Psoas muscle (tissue), 8 donors: Measurements from ENCODE around the gene GABRP. TPM values are rescaled to one million over a fixed set of nuclear protein-coding genes. Genes with fewer than 3 reads are reported as not detected.

Experiments used
- ATAC-seq, 4 donors: fragments of 200-7000 bp; cut with Tn5 transposase; one replicate each; pipeline ENCODE4 v1.9.1; 2020; ENCODE audit warnings: moderate library complexity in 3 of 4, mild to moderate bottlenecking in 2 of 4
- DNase-seq, 2 donors: peaks; one replicate each; pipeline ENCODE4 v3.0.0-alpha.2; 2020
- H3K27ac ChIP-seq: fragments of 200-600 bp; one replicate; pipeline ENCODE4 v1.8.0; 2022
- H3K27me3 ChIP-seq, 3 donors: fragments of 200-600 bp in 1 of 3; one replicate each; pipeline versions ENCODE4 v1.6.1 to v1.8.0; 2013 to 2022; ENCODE audit warnings: low read length in 2 of 3, mild to moderate bottlenecking in 2 of 3, moderate library complexity in 1 of 3; ENCODE audit not compliant: insufficient read depth in 3 of 3
- H3K36me3 ChIP-seq, 2 donors: fragments of 200-600 bp in 1 of 2; one replicate each; pipeline versions ENCODE4 v1.6.1 to v1.8.0; 2013 to 2022; ENCODE audit warnings: low read depth in 1 of 2, mild to moderate bottlenecking in 1 of 2, moderate library complexity in 1 of 2; ENCODE audit not compliant: insufficient read depth in 1 of 2
- H3K4me1 ChIP-seq: fragments of 200-600 bp; one replicate; pipeline ENCODE4 v1.8.0; 2022
- H3K4me3 ChIP-seq: fragments of 200-600 bp; one replicate; pipeline ENCODE4 v1.8.0; 2022; ENCODE audit warnings: mild to moderate bottlenecking
- H3K9me3 ChIP-seq: fragments of 200-600 bp; one replicate; pipeline ENCODE4 v1.8.0; 2022
- WGBS, 3 donors: extraction: QIAGEN DNeasy Blood & Tissue Kit; methylation state at CpG; one replicate each; pipeline versions ENCODE4 v1.1.6 to v1.1.7; 2013; 5-methylcytosine and 5-hydroxymethylcytosine counted together
- intact Hi-C, 2 donors: fragments of 100-400 bp; cut with DNase I; formaldehyde crosslinking; loops; one replicate each; pipeline versions ENCODE4 v1.11.0 to v1.14.2; 2022
- polyA plus RNA-seq, 3 donors: library from polyadenylated mRNA; stranded (reverse); fragments of 200-250 nt; gene quantifications; one replicate each; pipeline ENCODE4 v1.2.3, GENCODE V29; 2013
- total RNA-seq, 4 donors: library from RNA; stranded (reverse); fragmentation: NEBNext Ultra II Directional in 2 of 4; extraction: Animal tissue kit (Norgen Biotek cat#: 25700) in 2 of 4; gene quantifications; one replicate each; pipeline versions ENCODE4 v1.2.1 to v1.2.4, GENCODE V29; 2021 to 2023
- TF ChIP-seq, protein P1 (sequence below): fragments of 200-600 bp; IDR thresholded peaks from one replicate; pipeline ENCODE4 v1.8.0; 2022; ENCODE audit warnings: antibody characterized with exemption
- donor health status: healthy with polysubstance abuse.
- donor health status: DM: no; HTN: no; CAD: no; lungs with moderate emphysema.
- donor health status: Bipolar disorder and iron deficiency.
- donor health status: healthy.
- donor health status: DM: yes; HTN: yes; CAD: no.
- donor health status: DM: no; HTN: no; CAD: no.
- donor health status: DM: no; HTN: no; CAD: no.
- donor health status: DM: yes; HTN: yes; CAD: no.

GABRP gene
- total and polyA plus RNA-seq, 7 donors: 0.01 to 0.08 (median 0.04) TPM; not detected in 4

- ATAC-seq (no peak), DNase-seq (no peak)
- no peaks in the 10 kb centered on the region for H3K4me1 ChIP-seq
- intact Hi-C loops: loop anchor here in 1 of 2 donors (10.0 kb wide), 1 partner anchor 154 kb away; no protein-coding TSS in a partner anchor
- 61 to 62% (median 61%) methylated on average over 11 of the region's 11 CpGs for WGBS, 3 donors
- no peaks in the 10 kb centered on the region for H3K36me3 ChIP-seq
- H3K9me3 ChIP-seq: no peaks in the 10 kb centered on the region
- H3K4me3 ChIP-seq: no peak overlapping the region
- H3K27me3 ChIP-seq: peaks cover 0 to 3% (median 0%) of the 10 kb centered on the region in 3 donors
- no peak overlapping the region for H3K27ac ChIP-seq
- TF ChIP-seq, protein P1, sequence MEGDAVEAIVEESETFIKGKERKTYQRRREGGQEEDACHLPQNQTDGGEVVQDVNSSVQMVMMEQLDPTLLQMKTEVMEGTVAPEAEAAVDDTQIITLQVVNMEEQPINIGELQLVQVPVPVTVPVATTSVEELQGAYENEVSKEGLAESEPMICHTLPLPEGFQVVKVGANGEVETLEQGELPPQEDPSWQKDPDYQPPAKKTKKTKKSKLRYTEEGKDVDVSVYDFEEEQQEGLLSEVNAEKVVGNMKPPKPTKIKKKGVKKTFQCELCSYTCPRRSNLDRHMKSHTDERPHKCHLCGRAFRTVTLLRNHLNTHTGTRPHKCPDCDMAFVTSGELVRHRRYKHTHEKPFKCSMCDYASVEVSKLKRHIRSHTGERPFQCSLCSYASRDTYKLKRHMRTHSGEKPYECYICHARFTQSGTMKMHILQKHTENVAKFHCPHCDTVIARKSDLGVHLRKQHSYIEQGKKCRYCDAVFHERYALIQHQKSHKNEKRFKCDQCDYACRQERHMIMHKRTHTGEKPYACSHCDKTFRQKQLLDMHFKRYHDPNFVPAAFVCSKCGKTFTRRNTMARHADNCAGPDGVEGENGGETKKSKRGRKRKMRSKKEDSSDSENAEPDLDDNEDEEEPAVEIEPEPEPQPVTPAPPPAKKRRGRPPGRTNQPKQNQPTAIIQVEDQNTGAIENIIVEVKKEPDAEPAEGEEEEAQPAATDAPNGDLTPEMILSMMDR: no peak
These were observed 5.2 kb downstream of the GABRP start for GRCh38 chr5:170788626-170789304.

GRCh38 chr5:170791325-170791954, 7.9 kb downstream of the GABRP start:
- H3K27me3 ChIP-seq: peaks cover 0 to 3% (median 0%) of the 10 kb centered on the region in 3 donors
- DNase-seq: peak in 1 of 2 donors; percentile 29
- TF ChIP-seq, protein P1: peak; percentile 40
- H3K4me1 ChIP-seq: no peaks in the 10 kb centered on the region
- H3K9me3 ChIP-seq: no peaks in the 10 kb centered on the region
- WGBS, 3 donors: 35 to 44% (median 38%) methylated on average over 7 of the region's 7 CpGs
- ATAC-seq: no peak
- no peaks in the 10 kb centered on the region for H3K36me3 ChIP-seq
- no peak overlapping the region for H3K27ac ChIP-seq
- intact Hi-C loops: loop anchor here in 1 of 2 donors (10.0 kb wide), 1 partner anchor 47 kb away; no protein-coding TSS in a partner anchor
- no peak overlapping the region for H3K4me3 ChIP-seq

- Histone ChIP-seq H3K9me3 (no peaks in the 10 kb centered on the region), H3K4me3 (no peak overlapping the region), H3K27me3 (peaks cover 0 to 3% (median 0%) of the 10 kb centered on the region in 3 donors), H3K4me1 (no peaks in the 10 kb centered on the region), H3K27ac (no peak overlapping the region), H3K36me3 (no peaks in the 10 kb centered on the region)
- TF ChIP-seq, protein P1: no peak
- intact Hi-C loops: loop anchor here (1.0 to 10.0 kb wide), 2 partner anchors 48 to 49 kb away; no protein-coding TSS in a partner anchor
- no peak for DNase-seq
- ATAC-seq: no peak
- WGBS, 3 donors: 60 to 72% (median 68%) methylated on average over 8 of the region's 8 CpGs
These were observed 9.4 kb downstream of the GABRP start for GRCh38 chr5:170792878-170793277.

- TF ChIP-seq, protein P1: no peak
- no peak for DNase-seq
- ATAC-seq: no peak
- intact Hi-C loops: loop anchor here in 1 of 2 donors (10.0 kb wide), 1 partner anchor 50 kb away; no protein-coding TSS in a partner anchor
- WGBS, 3 donors: 91 to 96% (median 95%) methylated on average over 10 of the region's 10 CpGs
- no peaks in the 10 kb centered on the region for H3K4me1 ChIP-seq
- no peaks in the 10 kb centered on the region for H3K9me3 ChIP-seq
- H3K36me3 ChIP-seq: no peaks in the 10 kb centered on the region
- no peak overlapping the region for H3K4me3 ChIP-seq
- H3K27ac ChIP-seq: no peak overlapping the region
- H3K27me3 ChIP-seq: peaks cover 0 to 3% (median 0%) of the 10 kb centered on the region in 3 donors
These were observed 11.6 kb downstream of the GABRP start for GRCh38 chr5:170795154-170795553.
